Astrocyte (in vitro differentiated cells and primary cell): ENCODE results near the gene PCDHA7.
"Not testable (repeated sequence)": the region's sequence is repeated elsewhere in the genome, so short reads cannot be mapped to it uniquely, and the experiment has no call there.

Experiments used
- CTCF ChIP-seq: IDR thresholded peaks from 2 replicates; pipeline ENCODE4 v1.5.1; 2011; ENCODE audit warnings: low read depth, mild to moderate bottlenecking, inconsistent platforms, low read length, moderate library complexity; ENCODE audit not compliant: insufficient read depth
- EZH2 ChIP-seq: IDR thresholded peaks from 2 replicates; pipeline ENCODE4 v1.6.1; 2012; ENCODE audit warnings: mild to moderate bottlenecking, low read length, inconsistent platforms; ENCODE audit not compliant: insufficient read depth

GRCh38 chr5:140802381-140802780 is 31.7 kb upstream of the PCDHA7 start:
- not testable (repeated sequence) for TF ChIP-seq CTCF, EZH2
